WERI-Rb-1 (cell line): Measurements from ENCODE around the gene SH3BGRL2.

Experiments
- DNase-seq: peaks from one replicate; pipeline ENCODE4 v3.0.0-alpha.2; 2020
- H3K27ac ChIP-seq: fragments of 250-450 bp; sonication (Bioruptor Pico); 2 replicates; pipeline ENCODE4 v1.5.1; 2020; ENCODE audit warnings: mild to moderate bottlenecking, moderate library complexity
- H3K27me3 ChIP-seq: fragments of 250-450 bp; sonication (Bioruptor Pico); 2 replicates; pipeline ENCODE4 v1.5.1; 2021; ENCODE audit warnings: mild to moderate bottlenecking, low read depth, moderate library complexity; ENCODE audit not compliant: insufficient read depth, severe bottlenecking
- H3K36me3 ChIP-seq: fragments of 250-450 bp; sonication (Bioruptor Pico); 2 replicates; pipeline ENCODE4 v1.5.1; 2020; ENCODE audit warnings: mild to moderate bottlenecking, moderate library complexity
- H3K4me3 ChIP-seq: 2 replicates; pipeline ENCODE4 v1.5.1; 2011; ENCODE audit warnings: low read depth, mild to moderate bottlenecking, control low read depth, low read length
- H3K9me3 ChIP-seq: fragments of 250-450 bp; sonication (Bioruptor Pico); 2 replicates; pipeline ENCODE4 v1.5.1; 2021; ENCODE audit warnings: mild to moderate bottlenecking, moderate library complexity; ENCODE audit not compliant: severe bottlenecking
- CTCF ChIP-seq: IDR thresholded peaks from 2 replicates; pipeline ENCODE4 v1.5.1; 2011; ENCODE audit warnings: low read depth, mild to moderate bottlenecking, control low read depth, inconsistent platforms, low read length

The SH3BGRL2 gene

GRCh38 chr6:79626811-79627210 is 4.3 kb upstream of the SH3BGRL2 start:
- DNase-seq: no peak
- TF ChIP-seq CTCF: no peak
- Histone ChIP-seq H3K36me3 (no peaks in the 10 kb centered on the region; the same call in 1 of the 2 replicates), H3K27ac (no peak overlapping the region), H3K27me3 (no peaks in the 10 kb centered on the region), H3K4me3 (no peak overlapping the region), H3K9me3 (no peaks in the 10 kb centered on the region)

GRCh38 chr6:79627422-79627821 is 3.7 kb upstream of the SH3BGRL2 start:
- no peak for TF ChIP-seq CTCF
- Histone ChIP-seq H3K27ac (no peak overlapping the region), H3K36me3 (no peaks in the 10 kb centered on the region; the same call in 1 of the 2 replicates), H3K4me3 (no peak overlapping the region), H3K9me3 (no peaks in the 10 kb centered on the region), H3K27me3 (no peaks in the 10 kb centered on the region)
- no peak for DNase-seq

GRCh38 chr6:79628466-79629288 is 2.5 kb upstream of the SH3BGRL2 start:
- TF ChIP-seq CTCF: no peak
- Histone ChIP-seq H3K4me3 (no peak overlapping the region), H3K27me3 (no peaks in the 10 kb centered on the region), H3K9me3 (no peaks in the 10 kb centered on the region), H3K27ac (no peak overlapping the region), H3K36me3 (no peaks in the 10 kb centered on the region; the same call in 1 of the 2 replicates)
- DNase-seq: no peak

- TF ChIP-seq CTCF: no peak
- no peaks in the 10 kb centered on the region; the same call in 1 of the 2 replicates for H3K36me3 ChIP-seq
- H3K27me3 ChIP-seq: no peaks in the 10 kb centered on the region
- DNase-seq: no peak
- H3K27ac ChIP-seq: no peak overlapping the region
- H3K4me3 ChIP-seq: peak overlapping the region; percentile 73
- H3K9me3 ChIP-seq: no peaks in the 10 kb centered on the region
Measured at GRCh38 chr6:79630380-79630882, 698 bp upstream of the SH3BGRL2 start.

- DNase-seq: no peak
- TF ChIP-seq CTCF: no peak
- Histone ChIP-seq H3K4me3 (peak overlapping the region; percentile 73), H3K27me3 (no peaks in the 10 kb centered on the region), H3K9me3 (no peaks in the 10 kb centered on the region), H3K27ac (peak overlapping the region; percentile 76), H3K36me3 (no peaks in the 10 kb centered on the region; the same call in 1 of the 2 replicates)
Measured at GRCh38 chr6:79631693-79632172, 604 bp downstream of the SH3BGRL2 start.
